KOPT-K1 (cell line): ENCODE results near the gene CCDC92.

ENCODE experiments used
- H3K27ac ChIP-seq: fragments of 200-600 bp; sonication (generic); 2 replicates; pipeline ENCODE4 v1.5.1; 2016; ENCODE audit warnings: antibody characterized with exemption, mild to moderate bottlenecking, low read depth, low read length; ENCODE audit not compliant: poor library complexity, severe bottlenecking
- H3K36me3 ChIP-seq: fragments of 200-600 bp; sonication (generic); 2 replicates; pipeline ENCODE4 v1.5.1; 2017; ENCODE audit warnings: antibody characterized with exemption, mild to moderate bottlenecking, low read length, moderate library complexity; ENCODE audit not compliant: insufficient read depth
- H3K9me3 ChIP-seq: fragments of 200-600 bp; sonication (generic); 2 replicates; pipeline ENCODE4 v1.5.1; 2017; ENCODE audit warnings: antibody characterized with exemption, low read length, mild to moderate bottlenecking; ENCODE audit not compliant: insufficient read depth, poor library complexity, severe bottlenecking

Gene CCDC92

DNA sequence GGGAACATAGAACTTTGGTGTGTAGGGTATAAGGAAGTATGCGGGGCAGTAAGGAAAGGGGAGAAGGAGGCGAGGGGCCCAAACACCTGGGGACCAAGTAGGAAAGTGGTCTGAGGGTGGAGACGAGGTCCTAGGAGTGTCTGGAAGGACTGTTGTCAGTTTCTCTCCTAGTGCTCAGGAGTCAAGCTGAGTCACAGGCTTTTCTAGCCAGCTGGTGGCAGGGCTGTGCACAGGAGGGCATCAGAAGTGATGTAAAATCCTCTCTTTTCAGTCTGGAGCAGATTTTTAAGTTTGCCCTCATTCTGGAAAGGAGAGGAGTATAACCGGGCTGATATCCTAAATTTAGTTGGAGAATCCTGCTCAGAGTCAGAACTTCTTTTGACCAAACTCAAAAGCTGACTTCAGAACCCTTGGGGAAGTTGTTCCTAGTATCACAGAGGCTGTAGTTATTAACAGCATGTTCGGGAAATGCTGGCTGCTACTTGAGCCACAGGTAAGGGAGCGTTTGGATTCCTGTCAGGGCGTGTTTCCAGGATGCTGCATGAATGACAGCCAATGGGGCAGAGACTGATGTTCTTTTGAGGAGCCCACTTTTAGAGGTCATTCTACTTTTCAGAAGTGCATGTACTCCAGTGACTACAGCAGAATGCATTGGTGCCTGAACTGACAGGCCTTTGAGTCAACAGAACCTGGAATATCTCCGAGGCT is 19.6 kb upstream of the CCDC92 start:
- peaks cover 68% of the 10 kb centered on the region for H3K36me3 ChIP-seq
- no peak overlapping the region for H3K27ac ChIP-seq
- H3K9me3 ChIP-seq = no peaks in the 10 kb centered on the region

- H3K36me3 ChIP-seq = peaks cover 76% of the 10 kb centered on the region
- no peak overlapping the region for H3K27ac ChIP-seq
- no peaks in the 10 kb centered on the region for H3K9me3 ChIP-seq
Observed at GRCh38 chr12:123991372-123991951, 18.8 kb upstream of the CCDC92 start.

- peaks cover 86% of the 10 kb centered on the region for H3K36me3 ChIP-seq
- H3K9me3 ChIP-seq = no peaks in the 10 kb centered on the region
- peak overlapping the region; percentile 2 for H3K27ac ChIP-seq
Observed at GRCh38 chr12:123990511-123990910, 17.9 kb upstream of the CCDC92 start.

- Histone ChIP-seq H3K27ac (no peak overlapping the region), H3K36me3 (peaks cover 93% of the 10 kb centered on the region), H3K9me3 (no peaks in the 10 kb centered on the region)
Observed at GRCh38 chr12:123989753-123990152, 17.1 kb upstream of the CCDC92 start.

DNA sequence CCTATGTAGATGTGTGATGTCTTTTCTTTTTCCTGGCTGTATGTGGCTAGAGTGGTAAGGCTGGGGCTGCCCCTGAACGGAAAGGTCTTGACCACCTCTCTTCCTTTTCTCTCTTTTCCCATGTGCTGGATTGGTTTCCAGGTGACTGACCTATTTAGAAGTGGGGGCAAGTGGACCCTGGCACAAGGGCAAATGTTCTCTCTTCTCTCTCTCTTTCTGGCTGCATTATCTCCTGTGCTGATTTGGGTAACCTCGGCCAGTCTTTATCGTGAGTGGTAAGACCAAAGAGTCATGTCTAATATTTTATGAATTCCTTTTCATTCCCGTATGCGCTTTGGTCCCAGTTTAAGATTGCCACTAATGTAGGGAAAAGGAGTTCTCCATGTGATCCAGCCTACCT is 16.5 kb upstream of the CCDC92 start:
- Histone ChIP-seq H3K27ac (no peak overlapping the region), H3K9me3 (no peaks in the 10 kb centered on the region), H3K36me3 (peaks cover 99% of the 10 kb centered on the region)

GRCh38 chr12:123987022-123987421 is 14.4 kb upstream of the CCDC92 start:
- Histone ChIP-seq H3K27ac (no peak overlapping the region), H3K36me3 (peaks cover 100% of the 10 kb centered on the region), H3K9me3 (no peaks in the 10 kb centered on the region)

- Histone ChIP-seq H3K9me3 (no peaks in the 10 kb centered on the region), H3K27ac (no peak overlapping the region), H3K36me3 (peaks cover 98% of the 10 kb centered on the region)
Observed at GRCh38 chr12:123986374-123986965, 13.8 kb upstream of the CCDC92 start.

GRCh38 chr12:123984903-123985302 is 12.3 kb upstream of the CCDC92 start:
- Histone ChIP-seq H3K27ac (no peak overlapping the region), H3K36me3 (peaks cover 88% of the 10 kb centered on the region), H3K9me3 (no peaks in the 10 kb centered on the region)

DNA sequence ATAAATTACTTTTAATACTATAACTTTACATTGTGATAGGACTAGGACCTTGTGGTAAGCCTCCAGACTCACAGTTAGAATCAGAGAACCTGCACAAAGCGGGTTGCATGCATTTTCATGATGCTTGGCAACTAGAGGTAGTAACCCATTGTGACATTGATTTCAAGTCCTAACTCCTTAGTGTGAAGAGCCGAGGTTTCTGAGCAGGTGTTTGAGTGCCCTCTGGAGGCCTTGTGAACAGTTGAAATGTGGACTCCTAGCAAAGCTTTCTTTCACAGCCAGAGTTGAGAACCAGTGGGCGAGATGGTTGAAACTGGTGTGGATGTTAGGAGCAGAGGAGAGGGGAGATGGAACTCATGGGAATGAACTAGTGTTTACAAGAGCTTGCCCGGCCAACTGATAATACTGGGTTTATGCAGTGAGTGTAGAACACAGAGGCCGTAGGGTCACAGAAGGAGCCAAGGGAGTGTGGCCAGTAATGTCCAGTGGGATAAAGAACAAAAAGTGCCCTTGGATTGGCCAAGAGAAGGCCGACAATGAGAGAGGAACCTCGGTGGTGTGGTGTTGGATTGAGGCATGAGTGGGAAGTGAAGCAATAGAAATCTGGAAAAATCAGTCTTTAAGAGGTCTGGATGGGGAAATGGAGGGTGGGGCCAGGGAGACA is 11.3 kb upstream of the CCDC92 start:
- peaks cover 88% of the 10 kb centered on the region for H3K36me3 ChIP-seq
- no peaks in the 10 kb centered on the region for H3K9me3 ChIP-seq
- H3K27ac ChIP-seq = no peak overlapping the region

- Histone ChIP-seq H3K9me3 (no peaks in the 10 kb centered on the region), H3K36me3 (peaks cover 83% of the 10 kb centered on the region), H3K27ac (no peak overlapping the region)
Observed at GRCh38 chr12:123982269-123982668, 9.6 kb upstream of the CCDC92 start.

- Histone ChIP-seq H3K9me3 (no peaks in the 10 kb centered on the region), H3K36me3 (peaks cover 77% of the 10 kb centered on the region), H3K27ac (no peak overlapping the region)
Observed at GRCh38 chr12:123979566-123979965, 6.9 kb upstream of the CCDC92 start.

DNA sequence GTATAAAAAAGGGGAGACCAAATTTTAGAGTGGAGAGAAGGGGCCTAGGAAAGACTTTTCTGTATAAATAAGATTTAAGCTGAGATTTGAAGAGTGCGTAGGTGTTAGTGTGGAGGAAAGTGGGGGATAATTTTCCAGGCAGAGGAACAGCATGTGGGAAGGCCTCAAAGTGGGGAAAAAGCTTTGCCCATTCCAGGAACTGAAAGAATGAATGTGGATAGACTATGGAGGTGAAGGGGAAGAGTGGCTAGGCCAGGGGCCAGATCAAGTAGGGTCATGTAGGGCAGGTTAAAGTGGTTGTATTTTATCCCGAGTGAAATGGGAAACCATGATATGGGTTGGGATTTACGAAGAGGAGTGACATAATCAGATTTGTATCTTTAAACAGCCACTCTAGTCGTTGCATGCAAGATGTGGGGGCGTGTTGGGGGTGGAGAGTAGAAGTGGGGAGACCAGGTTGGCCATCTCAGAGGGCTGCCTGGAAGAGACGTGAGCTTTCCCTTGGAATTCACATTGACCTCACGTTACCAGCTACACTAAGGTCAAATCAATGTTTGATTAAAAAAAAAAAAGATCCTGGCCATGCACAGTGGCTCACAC is 3.7 kb upstream of the CCDC92 start:
- H3K36me3 ChIP-seq = peaks cover 47% of the 10 kb centered on the region
- H3K27ac ChIP-seq = no peak overlapping the region
- no peaks in the 10 kb centered on the region for H3K9me3 ChIP-seq

GRCh38 chr12:123973552-123974341 is 1.1 kb upstream of the CCDC92 start:
- Histone ChIP-seq H3K36me3 (peaks cover 33% of the 10 kb centered on the region), H3K27ac (peak overlapping the region; percentile 68), H3K9me3 (no peaks in the 10 kb centered on the region)

- H3K36me3 ChIP-seq = peaks cover 27% of the 10 kb centered on the region
Observed at GRCh38 chr12:123971770-123972456, 718 bp downstream of the CCDC92 start.

More at GRCh38 chr12:123971770-123972456, 718 bp downstream of the CCDC92 start:
- Histone ChIP-seq H3K9me3 (no peaks in the 10 kb centered on the region), H3K27ac (peak overlapping the region; percentile 65)
